Right hindlimb (tissue), 1 donor: ENCODE data around the gene NDST1.

Experiments used
- DNase-seq: peaks from one replicate; pipeline ENCODE4 v3.0.0-alpha.2; 2018

NDST1 gene

GRCh38 chr5:150489360-150490295 lies 18.3 kb upstream of the NDST1 start:
- DNase-seq, result no peak

GRCh38 chr5:150490296-150490669 lies 17.6 kb upstream of the NDST1 start:
- no peak for DNase-seq

- no peak for DNase-seq
Observed at GRCh38 chr5:150490754-150491153, 17.2 kb upstream of the NDST1 start.

- no peak for DNase-seq
Observed at GRCh38 chr5:150491876-150492275, 16.1 kb upstream of the NDST1 start.

- no peak for DNase-seq
Observed at GRCh38 chr5:150492621-150493020, 15.3 kb upstream of the NDST1 start.

GRCh38 chr5:150496098-150496497 lies 11.8 kb upstream of the NDST1 start:
- DNase-seq, result no peak

GRCh38 chr5:150496534-150496933 lies 11.4 kb upstream of the NDST1 start:
- DNase-seq, result no peak

- no peak for DNase-seq
Observed at GRCh38 chr5:150497274-150497988, 10.5 kb upstream of the NDST1 start.

- DNase-seq, result no peak
Observed at GRCh38 chr5:150497989-150498317, 10.0 kb upstream of the NDST1 start.

GRCh38 chr5:150498501-150498900 lies 9.4 kb upstream of the NDST1 start:
- DNase-seq, result no peak

- DNase-seq, result no peak
Observed at GRCh38 chr5:150498971-150499370, 9.0 kb upstream of the NDST1 start.

- DNase-seq, result no peak
Observed at GRCh38 chr5:150499437-150499956, 8.4 kb upstream of the NDST1 start.

- DNase-seq, result no peak
Observed at GRCh38 chr5:150500328-150500841, 7.5 kb upstream of the NDST1 start.

GRCh38 chr5:150500905-150501304 lies 7.0 kb upstream of the NDST1 start:
- DNase-seq, result no peak

- no peak for DNase-seq
Observed at GRCh38 chr5:150502106-150502505, 5.8 kb upstream of the NDST1 start.

GRCh38 chr5:150502847-150503246 lies 5.1 kb upstream of the NDST1 start:
- DNase-seq, result no peak

- DNase-seq, result no peak
Observed at GRCh38 chr5:150503386-150503785, 4.5 kb upstream of the NDST1 start.

- DNase-seq, result no peak
Observed at GRCh38 chr5:150503977-150504620, 3.8 kb upstream of the NDST1 start.

GRCh38 chr5:150505041-150505511 lies 2.9 kb upstream of the NDST1 start:
- no peak for DNase-seq

GRCh38 chr5:150505816-150506215 lies 2.1 kb upstream of the NDST1 start:
- DNase-seq, result no peak

GRCh38 chr5:150506571-150507473 lies 1.1 kb upstream of the NDST1 start:
- DNase-seq, result no peak

- DNase-seq, result no peak
Observed at GRCh38 chr5:150508277-150508640, 328 bp downstream of the NDST1 start.
